Stromal cell of bone marrow (primary cell): Measurements from ENCODE around the gene SHISAL1.
"Not testable (repeated sequence)": the region's sequence is repeated elsewhere in the genome, so short reads cannot be mapped to it uniquely, and the experiment has no call there.

Experiments
- DNase-seq: peaks from one replicate; pipeline ENCODE4 v3.0.0-alpha.2; 2012; ENCODE audit warnings: low read depth

Gene SHISAL1

GRCh38 chr22:44328326-44328725 is 15.6 kb upstream of the SHISAL1 start:
- DNase-seq, result no peak

- DNase-seq, result no peak
Observed at GRCh38 chr22:44326491-44326885, 13.7 kb upstream of the SHISAL1 start.

GRCh38 chr22:44325718-44326490 is 13.2 kb upstream of the SHISAL1 start:
- DNase-seq, result peak; percentile 50

- not testable (repeated sequence) for DNase-seq
Observed at GRCh38 chr22:44323140-44323790, 10.5 kb upstream of the SHISAL1 start.

- no peak for DNase-seq
Observed at GRCh38 chr22:44319685-44320084, 6.9 kb upstream of the SHISAL1 start.

GRCh38 chr22:44318751-44319150 is 6.0 kb upstream of the SHISAL1 start:
- no peak for DNase-seq

GRCh38 chr22:44317886-44318637 is 5.3 kb upstream of the SHISAL1 start:
- no peak for DNase-seq

- DNase-seq, result no peak
Observed at GRCh38 chr22:44317123-44317444, 4.3 kb upstream of the SHISAL1 start.

- DNase-seq, result no peak
Observed at GRCh38 chr22:44316393-44317122, 3.8 kb upstream of the SHISAL1 start.

GRCh38 chr22:44314425-44315067 is 1.8 kb upstream of the SHISAL1 start:
- DNase-seq, result no peak

GRCh38 chr22:44313385-44314006 is 745 bp upstream of the SHISAL1 start:
- no peak for DNase-seq

GRCh38 chr22:44311855-44312170 is 938 bp downstream of the SHISAL1 start:
- peak; percentile 84 for DNase-seq

GRCh38 chr22:44311104-44311854 is 1.5 kb downstream of the SHISAL1 start:
- no peak for DNase-seq

- no peak for DNase-seq
Observed at GRCh38 chr22:44309647-44310046, 3.1 kb downstream of the SHISAL1 start.

- DNase-seq, result peak; percentile 96
Observed at GRCh38 chr22:44309137-44309536, 3.6 kb downstream of the SHISAL1 start.

- no peak for DNase-seq
Observed at GRCh38 chr22:44307509-44308169, 5.1 kb downstream of the SHISAL1 start.

- DNase-seq, result no peak
Observed at GRCh38 chr22:44305888-44306287, 6.9 kb downstream of the SHISAL1 start.

- DNase-seq, result no peak
Observed at GRCh38 chr22:44305455-44305854, 7.3 kb downstream of the SHISAL1 start.

GRCh38 chr22:44304911-44305310 is 7.8 kb downstream of the SHISAL1 start:
- no peak for DNase-seq

- DNase-seq, result peak; percentile 57
Observed at GRCh38 chr22:44304354-44304753, 8.4 kb downstream of the SHISAL1 start.
